Coronary artery (tissue), 2 donors: ENCODE results near the gene PID1.

Experiments
- DNase-seq: peaks from one replicate; pipeline ENCODE4 v3.0.0-alpha.2; 2017; ENCODE audit warnings: low spot score
- H3K27ac ChIP-seq, 2 donors: fragments of 200-600 bp; sonication (generic); one replicate each; pipeline ENCODE4 v1.5.1; 2016 to 2019
- H3K4me3 ChIP-seq: fragments of 200-600 bp; sonication (generic); 2 replicates; pipeline ENCODE4 v1.5.1; 2016; ENCODE audit warnings: mild to moderate bottlenecking, moderate library complexity
- TF ChIP-seq, protein P1 (sequence below): fragments of 200-600 bp; sonication (generic); IDR thresholded peaks from one replicate; pipeline ENCODE4 v1.5.1; 2019; ENCODE audit warnings: antibody characterized with exemption

The PID1 gene

DNA sequence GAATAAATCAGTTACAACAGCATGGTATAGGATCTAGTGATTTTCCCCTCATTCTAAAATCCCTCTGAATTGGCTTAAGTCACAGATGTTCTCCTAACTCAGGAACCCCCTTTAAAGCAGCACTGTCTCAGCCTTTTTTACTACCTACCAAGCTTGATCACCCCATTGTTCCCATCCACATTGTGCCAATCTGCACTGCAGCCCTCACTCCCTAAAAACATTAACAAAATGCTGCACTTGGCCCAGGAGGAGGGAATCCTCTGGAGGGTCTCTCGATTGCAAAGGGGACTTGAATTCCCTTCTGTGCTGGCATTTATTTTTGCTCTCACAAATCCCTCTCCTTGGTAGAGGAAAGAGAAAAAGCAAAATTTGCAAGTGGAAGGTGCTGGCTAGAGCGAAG lies 223.0 kb downstream of the PID1 start:
- TF ChIP-seq, protein P1, sequence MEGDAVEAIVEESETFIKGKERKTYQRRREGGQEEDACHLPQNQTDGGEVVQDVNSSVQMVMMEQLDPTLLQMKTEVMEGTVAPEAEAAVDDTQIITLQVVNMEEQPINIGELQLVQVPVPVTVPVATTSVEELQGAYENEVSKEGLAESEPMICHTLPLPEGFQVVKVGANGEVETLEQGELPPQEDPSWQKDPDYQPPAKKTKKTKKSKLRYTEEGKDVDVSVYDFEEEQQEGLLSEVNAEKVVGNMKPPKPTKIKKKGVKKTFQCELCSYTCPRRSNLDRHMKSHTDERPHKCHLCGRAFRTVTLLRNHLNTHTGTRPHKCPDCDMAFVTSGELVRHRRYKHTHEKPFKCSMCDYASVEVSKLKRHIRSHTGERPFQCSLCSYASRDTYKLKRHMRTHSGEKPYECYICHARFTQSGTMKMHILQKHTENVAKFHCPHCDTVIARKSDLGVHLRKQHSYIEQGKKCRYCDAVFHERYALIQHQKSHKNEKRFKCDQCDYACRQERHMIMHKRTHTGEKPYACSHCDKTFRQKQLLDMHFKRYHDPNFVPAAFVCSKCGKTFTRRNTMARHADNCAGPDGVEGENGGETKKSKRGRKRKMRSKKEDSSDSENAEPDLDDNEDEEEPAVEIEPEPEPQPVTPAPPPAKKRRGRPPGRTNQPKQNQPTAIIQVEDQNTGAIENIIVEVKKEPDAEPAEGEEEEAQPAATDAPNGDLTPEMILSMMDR = no peak
- DNase-seq = no peak
- no peak overlapping the region for H3K27ac ChIP-seq
- H3K4me3 ChIP-seq = no peak overlapping the region

DNA sequence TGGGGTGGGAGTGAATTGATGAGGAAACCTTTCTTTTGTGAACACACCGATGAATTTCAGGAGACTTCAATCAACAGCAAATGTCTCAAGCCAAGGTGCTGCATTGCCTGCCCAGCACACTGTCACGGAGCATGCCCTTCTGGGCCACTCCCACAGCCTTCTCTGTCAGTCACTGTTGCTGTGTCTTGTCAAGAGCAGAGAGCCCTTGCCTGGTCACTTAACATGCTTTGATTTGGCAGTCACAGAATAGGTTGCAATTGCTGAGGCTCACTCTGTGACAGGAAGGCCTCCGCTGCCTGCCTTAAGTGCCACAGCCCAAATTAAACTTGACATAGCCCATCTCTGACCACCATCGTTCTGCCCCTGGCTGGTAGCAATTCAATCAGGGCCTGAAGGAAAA lies 225.4 kb downstream of the PID1 start:
- TF ChIP-seq, protein P1 = no peak
- H3K27ac ChIP-seq = no peak overlapping the region
- no peak overlapping the region for H3K4me3 ChIP-seq
- no peak for DNase-seq

DNA sequence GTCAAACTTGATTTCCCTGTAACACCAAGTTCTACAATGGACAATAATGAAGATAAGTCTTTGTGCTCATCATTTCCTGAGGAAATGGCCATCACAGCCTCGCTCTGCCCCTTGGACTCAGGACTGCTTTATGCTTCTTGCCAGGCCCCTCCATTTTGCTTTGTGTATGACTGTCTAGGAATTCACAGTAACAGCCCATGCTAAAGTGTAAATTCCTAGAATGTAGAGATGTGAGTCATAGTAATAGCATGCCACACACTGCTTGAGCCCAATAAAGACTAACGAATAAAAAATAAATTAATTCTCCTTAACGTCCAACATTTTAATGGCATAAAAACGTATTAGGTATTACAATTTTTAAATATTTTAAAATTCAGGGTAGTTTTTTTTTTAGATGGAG lies 226.5 kb downstream of the PID1 start:
- DNase-seq = no peak
- TF ChIP-seq, protein P1 = no peak
- Histone ChIP-seq H3K27ac (no peak overlapping the region), H3K4me3 (no peak overlapping the region)

DNA sequence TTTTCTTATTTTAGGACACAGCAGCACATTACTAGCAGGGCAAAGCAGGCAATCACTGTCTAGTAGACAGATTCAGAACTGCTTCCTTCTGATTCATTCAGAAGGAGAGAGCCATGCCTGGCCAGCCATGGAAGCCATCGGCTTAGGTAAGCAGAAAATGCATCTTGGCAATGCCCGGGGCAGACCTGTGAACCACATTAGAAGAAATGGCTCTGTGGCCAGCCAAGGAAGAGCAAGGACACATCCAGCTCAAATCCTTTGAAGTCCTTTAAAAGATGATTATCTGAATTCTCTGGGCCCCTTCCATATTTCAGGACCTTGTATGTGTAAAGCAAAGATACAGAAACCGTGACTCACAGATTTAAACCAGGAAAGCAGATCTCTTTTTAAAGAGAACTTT lies 227.4 kb downstream of the PID1 start:
- no peak overlapping the region for H3K4me3 ChIP-seq
- TF ChIP-seq, protein P1 = no peak
- H3K27ac ChIP-seq = no peak overlapping the region
- DNase-seq = no peak

DNA sequence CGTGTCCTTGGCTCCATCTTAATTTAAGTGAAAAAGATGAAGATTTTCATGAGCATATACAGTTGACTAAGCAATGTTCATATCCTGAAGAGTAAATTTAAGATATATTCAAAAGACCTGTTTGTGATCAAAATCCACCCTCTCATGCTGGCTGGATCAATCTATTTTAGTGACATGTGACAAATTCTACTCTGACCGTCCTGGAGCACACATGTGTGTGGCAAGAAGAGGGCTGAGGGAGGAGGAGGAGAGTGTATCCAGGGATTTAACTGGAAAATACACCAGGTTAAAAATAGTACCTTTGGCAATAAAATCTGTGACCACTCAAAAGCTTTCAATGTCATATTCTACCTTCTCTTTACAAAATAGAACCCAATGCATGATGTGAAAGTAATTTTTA lies 228.7 kb downstream of the PID1 start:
- no peak for DNase-seq
- TF ChIP-seq, protein P1 = no peak
- H3K4me3 ChIP-seq = no peak overlapping the region
- no peak overlapping the region for H3K27ac ChIP-seq

DNA sequence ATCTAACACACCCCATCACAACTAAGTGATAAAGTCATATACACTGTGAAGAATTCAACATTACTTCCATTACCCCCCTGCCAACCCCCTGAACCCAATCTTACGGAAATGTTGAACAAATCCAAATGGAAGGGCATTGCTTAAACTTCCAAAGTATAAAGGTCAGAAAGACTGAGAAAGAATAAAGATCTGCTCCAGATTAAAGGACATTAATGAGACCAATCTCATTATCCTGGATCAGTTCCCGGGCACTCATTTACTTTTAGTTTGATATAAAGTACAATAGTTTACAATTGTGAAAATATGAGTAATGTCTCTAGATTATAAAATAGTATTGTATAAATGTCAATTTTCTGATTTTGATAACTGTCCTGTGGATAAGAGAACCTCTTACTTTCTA lies 229.4 kb downstream of the PID1 start:
- TF ChIP-seq, protein P1 = no peak
- no peak overlapping the region for H3K27ac ChIP-seq
- H3K4me3 ChIP-seq = no peak overlapping the region
- no peak for DNase-seq

DNA sequence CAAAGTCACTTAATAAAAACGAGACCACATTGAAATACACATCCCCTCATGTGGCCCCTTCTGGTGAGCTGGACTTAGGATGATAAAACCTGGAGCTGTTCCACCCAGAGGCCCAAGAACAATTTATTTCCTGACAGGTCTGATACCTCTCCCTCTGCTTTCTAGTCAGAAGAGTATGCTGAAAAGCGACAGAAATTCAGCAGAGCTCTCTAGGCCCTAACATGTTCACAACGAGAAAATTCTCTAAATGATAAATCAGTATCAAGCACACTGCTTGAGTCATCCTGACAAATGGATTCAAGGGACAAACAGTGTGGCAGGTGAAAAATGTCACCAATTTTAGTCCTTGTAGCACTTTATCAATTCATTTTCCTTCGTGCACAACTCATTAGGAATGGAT lies 233.5 kb downstream of the PID1 start:
- TF ChIP-seq, protein P1 = no peak
- no peak for DNase-seq

More for the DNA sequence above, 233.5 kb downstream of the PID1 start:
- Histone ChIP-seq H3K27ac (no peak overlapping the region), H3K4me3 (no peak overlapping the region)
